Body of pancreas (tissue), 4 donors: Measurements from ENCODE around the gene MAPKAPK2. TPM values are rescaled to one million over a fixed set of nuclear protein-coding genes. Genes with fewer than 3 reads are reported as not detected.
A peak's percentile ranks its signal among the peaks of the same experiment; 100 is the strongest.

Experiments
- ATAC-seq: fragments of 150-250 bp; one replicate; pipeline ENCODE4 v1.9.1; 2016
- DNase-seq, 4 donors: peaks; one replicate each; pipeline ENCODE4 v3.0.0-alpha.2; 2019
- H3K27ac ChIP-seq, 4 donors: fragments of 200-600 bp; sonication (generic); 1 replicate in 3 of 4; 2 replicates in 1 of 4; pipeline versions ENCODE4 v1.5.1 to v1.6.1; 2016 to 2019; ENCODE audit warnings: mild to moderate bottlenecking in 1 of 4, mixed read lengths in 1 of 4, moderate library complexity in 1 of 4
- H3K27me3 ChIP-seq, 2 donors: fragments of 200-600 bp; sonication (generic); one replicate each; pipeline ENCODE4 v1.6.0; 2016; ENCODE audit warnings: mild to moderate bottlenecking in 1 of 2
- H3K36me3 ChIP-seq, 2 donors: fragments of 200-600 bp; sonication (generic); replicated peaks in 1 of 2; 2 replicates each; pipeline ENCODE4 v1.5.1; 2016; ENCODE audit warnings: low read depth in 2 of 2; ENCODE audit not compliant: insufficient read depth in 1 of 2
- H3K4me1 ChIP-seq: fragments of 200-600 bp; sonication (generic); one replicate; pipeline ENCODE4 v1.6.0; 2016
- H3K4me3 ChIP-seq, 2 donors: fragments of 200-600 bp; sonication (generic); 1 replicate in 1 of 2; 2 replicates in 1 of 2; pipeline ENCODE4 v1.5.1; 2016 to 2019
- H3K9me3 ChIP-seq, 3 donors: fragments of 200-600 bp; sonication (generic); 1 replicate in 2 of 3; 2 replicates in 1 of 3; pipeline ENCODE4 v1.5.1; 2016
- POLR2A ChIP-seq, 3 donors: fragments of 450-650 bp; IDR thresholded peaks; one replicate each; pipeline ENCODE4 v1.6.1; 2016; ENCODE audit warnings: antibody characterized with exemption in 3 of 3, mild to moderate bottlenecking in 2 of 3
- WGBS, 2 donors: methylation state at CpG; one replicate each; pipeline ENCODE4 v1.1.5; 2017; 5-methylcytosine and 5-hydroxymethylcytosine counted together
- intact Hi-C: fragments of 100-400 bp; cut with DNase I; formaldehyde crosslinking; loops from one replicate; pipeline ENCODE4 v1.15.1; 2023
- total RNA-seq, 2 donors: library from RNA; depleted of rRNA; stranded (reverse); fragments of >200 nt; gene quantifications; one replicate each; pipeline ENCODE4 v1.1.0, GENCODE V29; 2016
- TF ChIP-seq, protein P1 (sequence below), 7 experiments: fragments of 450-650 bp in 4 of 7; fragments of 200-600 bp in 3 of 7; sonication (generic) in 3 of 7; IDR thresholded peaks; one replicate each; pipeline ENCODE4 v1.5.1; 2016 to 2019; ENCODE audit warnings: antibody characterized with exemption in 7 of 7

Gene MAPKAPK2
- total RNA-seq, 2 donors from 2014 or later = 29.1 to 46.5 TPM

DNA sequence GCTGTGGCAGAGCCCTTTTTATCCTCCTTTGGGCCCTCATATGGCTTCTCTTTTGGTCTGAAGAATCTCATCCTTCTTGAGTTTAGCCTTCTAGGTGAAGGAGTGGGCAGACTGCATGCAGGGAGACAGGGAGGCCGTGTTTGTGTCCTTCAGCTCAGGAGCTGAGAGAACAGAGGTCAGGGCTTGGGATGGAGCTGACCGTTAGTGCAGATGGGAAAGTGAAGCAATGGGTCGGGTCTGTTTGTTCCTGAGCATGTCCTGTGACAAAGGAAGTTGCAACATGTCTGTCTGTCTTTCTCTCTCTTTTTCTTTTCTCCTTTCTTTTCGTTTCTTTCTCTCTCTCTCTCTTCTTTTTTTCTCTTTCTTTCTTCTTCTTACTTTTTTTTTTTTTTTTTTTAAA is 14.9 kb downstream of the MAPKAPK2 start:
- no peak overlapping the region for H3K4me3 ChIP-seq
- H3K4me1 ChIP-seq = peaks cover 71% of the 10 kb centered on the region
- intact Hi-C loops = loop anchor here (10.0 kb wide), 1 partner anchor 85 kb away; no protein-coding TSS in a partner anchor
- DNase-seq (no peak), ATAC-seq (peak; percentile 37)
- H3K9me3 ChIP-seq = no peaks in the 10 kb centered on the region
- H3K27me3 ChIP-seq = no peaks in the 10 kb centered on the region
- no peaks in the 10 kb centered on the region for H3K36me3 ChIP-seq
- TF ChIP-seq, protein P1, sequence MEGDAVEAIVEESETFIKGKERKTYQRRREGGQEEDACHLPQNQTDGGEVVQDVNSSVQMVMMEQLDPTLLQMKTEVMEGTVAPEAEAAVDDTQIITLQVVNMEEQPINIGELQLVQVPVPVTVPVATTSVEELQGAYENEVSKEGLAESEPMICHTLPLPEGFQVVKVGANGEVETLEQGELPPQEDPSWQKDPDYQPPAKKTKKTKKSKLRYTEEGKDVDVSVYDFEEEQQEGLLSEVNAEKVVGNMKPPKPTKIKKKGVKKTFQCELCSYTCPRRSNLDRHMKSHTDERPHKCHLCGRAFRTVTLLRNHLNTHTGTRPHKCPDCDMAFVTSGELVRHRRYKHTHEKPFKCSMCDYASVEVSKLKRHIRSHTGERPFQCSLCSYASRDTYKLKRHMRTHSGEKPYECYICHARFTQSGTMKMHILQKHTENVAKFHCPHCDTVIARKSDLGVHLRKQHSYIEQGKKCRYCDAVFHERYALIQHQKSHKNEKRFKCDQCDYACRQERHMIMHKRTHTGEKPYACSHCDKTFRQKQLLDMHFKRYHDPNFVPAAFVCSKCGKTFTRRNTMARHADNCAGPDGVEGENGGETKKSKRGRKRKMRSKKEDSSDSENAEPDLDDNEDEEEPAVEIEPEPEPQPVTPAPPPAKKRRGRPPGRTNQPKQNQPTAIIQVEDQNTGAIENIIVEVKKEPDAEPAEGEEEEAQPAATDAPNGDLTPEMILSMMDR (IDR thresholded peaks at IDR 0.05) = no peak
- TF ChIP-seq POLR2A (IDR thresholded peaks at IDR 0.05) = no peak
- WGBS, 2 donors = 49 to 58% methylated on average over 4 of the region's 4 CpGs
- peak overlapping the region in 1 of 4 donors; percentile 26 for H3K27ac ChIP-seq

DNA sequence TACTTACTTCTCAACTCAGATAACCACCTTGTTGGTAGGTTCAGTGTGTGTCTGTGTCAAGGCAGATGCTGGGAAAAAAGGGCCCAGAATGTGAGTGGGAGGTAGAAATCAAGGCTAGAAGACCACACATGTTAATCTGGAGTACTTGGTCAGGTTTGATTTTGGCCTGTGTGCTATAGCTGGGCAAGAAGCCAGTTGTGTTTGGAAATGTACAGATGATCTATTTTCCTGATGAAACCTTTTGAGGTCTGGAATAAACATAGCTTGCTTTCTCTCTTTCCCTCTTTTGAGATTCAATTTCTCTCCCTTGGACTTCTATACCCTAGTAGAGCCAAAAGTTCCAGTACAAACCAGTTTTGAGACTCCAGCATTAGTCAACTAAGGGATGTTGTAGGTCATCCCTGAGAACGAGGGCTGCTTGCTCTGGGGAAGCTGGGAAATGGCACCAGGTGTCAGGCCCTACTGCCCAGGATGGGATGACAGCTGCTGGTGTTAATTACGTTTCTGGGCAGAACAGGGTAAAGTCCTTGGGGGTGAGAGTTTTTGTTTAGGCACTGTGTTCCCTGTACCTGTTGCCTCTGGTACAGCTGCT is 15.8 kb downstream of the MAPKAPK2 start:
- Histone ChIP-seq H3K36me3 (no peaks in the 10 kb centered on the region), H3K9me3 (no peaks in the 10 kb centered on the region), H3K4me1 (peaks cover 75% of the 10 kb centered on the region), H3K4me3 (no peak overlapping the region), H3K27me3 (no peaks in the 10 kb centered on the region), H3K27ac (peak overlapping the region in 3 of 4 donors; percentile 0 to 39 (median 14))
- DNase-seq = no peak
- ATAC-seq = no peak
- TF ChIP-seq POLR2A (IDR thresholded peaks at IDR 0.05) = no peak
- TF ChIP-seq, protein P1 (IDR thresholded peaks at IDR 0.05) = no peak
- WGBS, 2 donors = 0 to 6% methylated on average over 2 of the region's 2 CpGs
- intact Hi-C loops = loop anchor here (10.0 kb wide), 1 partner anchor 84 kb away; no protein-coding TSS in a partner anchor

DNA sequence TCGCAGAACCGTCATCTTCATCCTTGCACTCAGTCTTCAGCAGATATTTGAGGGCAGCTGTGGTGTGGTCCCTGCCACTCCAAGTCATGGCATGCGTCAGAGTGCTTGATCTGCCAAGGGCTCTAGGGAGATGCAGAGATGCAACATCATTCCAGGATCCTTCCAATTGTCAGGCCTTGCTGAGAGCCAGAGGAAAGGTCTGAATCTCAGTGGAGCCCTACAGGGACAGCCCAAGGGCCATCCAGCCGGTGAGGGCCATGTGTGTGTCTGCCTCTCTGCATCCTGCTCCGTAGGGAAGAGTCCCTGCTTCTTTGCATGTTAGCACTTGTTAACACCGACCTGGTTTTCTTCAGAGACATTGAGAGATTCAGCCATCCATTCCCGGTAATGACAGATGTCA is 17.6 kb downstream of the MAPKAPK2 start:
- peaks cover 78% of the 10 kb centered on the region for H3K4me1 ChIP-seq

DNA sequence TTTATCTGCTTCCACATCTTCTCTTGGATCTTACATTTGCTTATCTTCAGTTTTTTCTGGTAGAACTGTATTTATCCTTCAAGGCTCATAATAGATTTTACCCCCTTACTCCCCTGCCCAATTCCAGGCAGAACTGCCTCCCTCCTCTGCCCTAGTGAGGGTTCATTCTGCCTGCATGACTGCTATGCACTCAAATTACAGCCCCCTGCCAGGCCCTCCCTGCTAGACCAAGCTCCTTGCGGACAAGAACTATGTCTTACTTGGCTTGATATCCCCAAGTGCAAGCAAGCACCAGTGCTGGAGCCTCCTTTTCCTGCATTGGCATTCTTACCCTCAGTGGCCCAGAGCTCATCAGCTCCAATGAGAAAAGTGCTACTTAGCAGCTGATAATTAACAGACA is 18.1 kb downstream of the MAPKAPK2 start:
- ATAC-seq (no peak), DNase-seq (no peak)
- no peak overlapping the region for H3K27ac ChIP-seq
- 81 to 86% methylated on average over 1 of the region's 1 CpG for WGBS, 2 donors
- H3K4me3 ChIP-seq = no peak overlapping the region
- no peaks in the 10 kb centered on the region for H3K27me3 ChIP-seq
- no peaks in the 10 kb centered on the region for H3K9me3 ChIP-seq
- no peaks in the 10 kb centered on the region for H3K36me3 ChIP-seq
- peaks cover 78% of the 10 kb centered on the region for H3K4me1 ChIP-seq
- TF ChIP-seq, protein P1 (IDR thresholded peaks at IDR 0.05) = no peak
- no peak for TF ChIP-seq POLR2A (IDR thresholded peaks at IDR 0.05)
- intact Hi-C loops = loop anchor here (10.0 kb wide), 1 partner anchor 82 kb away; no protein-coding TSS in a partner anchor

More for the DNA sequence above, 17.6 kb downstream of the MAPKAPK2 start:
- no peak for TF ChIP-seq POLR2A (IDR thresholded peaks at IDR 0.05)
- TF ChIP-seq, protein P1 (IDR thresholded peaks at IDR 0.05) = no peak
- Histone ChIP-seq H3K27ac (no peak overlapping the region), H3K4me3 (no peak overlapping the region), H3K36me3 (no peaks in the 10 kb centered on the region), H3K9me3 (no peaks in the 10 kb centered on the region), H3K27me3 (no peaks in the 10 kb centered on the region)
- intact Hi-C loops = loop anchor here (10.0 kb wide), 1 partner anchor 83 kb away; no protein-coding TSS in a partner anchor
- DNase-seq = no peak
- no peak for ATAC-seq
- 71 to 86% methylated on average over 7 of the region's 7 CpGs for WGBS, 2 donors

DNA sequence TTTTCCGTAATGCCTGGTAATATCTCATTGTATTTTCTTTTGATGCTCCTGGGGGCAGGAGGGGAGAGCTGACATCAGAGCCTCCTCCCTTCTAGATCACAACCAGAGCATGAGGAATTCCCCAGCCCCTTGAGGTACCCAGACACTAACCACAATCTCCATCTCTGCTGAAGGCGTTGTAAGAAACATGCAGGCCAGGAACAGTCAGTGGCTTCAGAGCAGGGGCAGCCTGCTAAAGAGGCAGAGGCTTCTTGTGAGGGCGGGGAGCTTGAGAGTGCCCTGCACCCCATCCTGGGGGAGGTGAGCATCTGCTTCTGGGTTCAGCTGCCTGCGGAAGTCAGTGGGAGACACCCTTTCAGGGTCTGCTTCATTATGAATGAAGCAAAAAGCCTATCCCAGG is 19.0 kb downstream of the MAPKAPK2 start:
- ATAC-seq (no peak), DNase-seq (no peak)
- Histone ChIP-seq H3K36me3 (no peaks in the 10 kb centered on the region), H3K4me3 (no peak overlapping the region), H3K27ac (no peak overlapping the region), H3K27me3 (no peaks in the 10 kb centered on the region), H3K4me1 (peaks cover 84% of the 10 kb centered on the region), H3K9me3 (no peaks in the 10 kb centered on the region)
- TF ChIP-seq, protein P1 (IDR thresholded peaks at IDR 0.05) = no peak
- no peak for TF ChIP-seq POLR2A (IDR thresholded peaks at IDR 0.05)
- WGBS, 2 donors = 81 to 91% methylated on average over 4 of the region's 4 CpGs
- intact Hi-C loops = loop anchor here (10.0 kb wide), 1 partner anchor 81 kb away; no protein-coding TSS in a partner anchor
